Stimulated activated CD4-positive, alpha-beta T cell treated with anti-CD3 and anti-CD28 coated beads, Interleukin-1b, Interleukin-23, amount 100 ng/mL, for 24 hours (primary cell): ENCODE data around the gene CDRT15L2.
"Not testable (repeated sequence)": the region's sequence is repeated elsewhere in the genome, so short reads cannot be mapped to it uniquely, and the experiment has no call there.

Experiments used
- DNase-seq, 4 experiments: peaks; one replicate each; pipeline ENCODE4 v3.0.0-alpha.2; 2020; ENCODE audit warnings: low read depth in 4 of 4, low spot score in 1 of 4

The CDRT15L2 gene

DNA sequence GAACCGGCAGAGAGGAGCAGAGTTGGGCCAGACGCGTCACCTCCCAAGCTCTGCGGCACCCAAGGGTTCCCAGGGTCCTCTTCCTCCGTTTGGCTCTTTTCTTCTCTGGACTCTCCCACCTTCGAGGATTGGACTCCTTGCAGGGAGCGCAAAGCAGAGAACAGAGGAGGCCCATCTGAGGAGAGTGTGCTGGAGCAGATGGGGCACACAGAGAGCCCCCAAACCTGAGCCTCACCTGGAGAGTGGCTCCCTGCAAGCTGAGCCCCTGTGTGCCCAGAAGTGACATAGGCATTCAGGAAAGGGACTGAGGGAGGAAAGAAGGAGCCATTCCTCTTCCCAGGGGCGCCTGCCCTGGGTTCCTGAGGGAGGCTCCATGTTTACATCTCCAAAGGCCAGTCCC, 6.3 kb upstream of the CDRT15L2 start:
- not testable (repeated sequence) for DNase-seq

DNA sequence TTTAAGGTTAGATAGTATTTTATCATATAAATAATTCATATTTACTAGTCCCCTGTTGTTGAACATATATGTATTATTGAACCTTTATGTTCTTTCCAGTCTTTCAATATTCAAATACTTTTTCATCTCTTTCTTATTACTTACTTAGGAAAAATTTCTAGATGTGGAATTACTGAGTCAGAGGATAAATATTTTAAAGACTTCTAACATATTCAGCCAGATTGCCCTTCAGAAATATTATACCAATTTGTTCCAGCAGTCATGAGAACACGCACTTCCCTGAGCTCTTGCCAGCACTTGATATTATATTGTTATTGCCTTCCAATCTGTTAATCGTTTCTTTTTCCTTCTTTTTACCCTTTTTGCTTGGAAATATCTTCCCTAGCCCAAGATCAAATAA, 4.5 kb upstream of the CDRT15L2 start:
- not testable (repeated sequence) for DNase-seq

DNA sequence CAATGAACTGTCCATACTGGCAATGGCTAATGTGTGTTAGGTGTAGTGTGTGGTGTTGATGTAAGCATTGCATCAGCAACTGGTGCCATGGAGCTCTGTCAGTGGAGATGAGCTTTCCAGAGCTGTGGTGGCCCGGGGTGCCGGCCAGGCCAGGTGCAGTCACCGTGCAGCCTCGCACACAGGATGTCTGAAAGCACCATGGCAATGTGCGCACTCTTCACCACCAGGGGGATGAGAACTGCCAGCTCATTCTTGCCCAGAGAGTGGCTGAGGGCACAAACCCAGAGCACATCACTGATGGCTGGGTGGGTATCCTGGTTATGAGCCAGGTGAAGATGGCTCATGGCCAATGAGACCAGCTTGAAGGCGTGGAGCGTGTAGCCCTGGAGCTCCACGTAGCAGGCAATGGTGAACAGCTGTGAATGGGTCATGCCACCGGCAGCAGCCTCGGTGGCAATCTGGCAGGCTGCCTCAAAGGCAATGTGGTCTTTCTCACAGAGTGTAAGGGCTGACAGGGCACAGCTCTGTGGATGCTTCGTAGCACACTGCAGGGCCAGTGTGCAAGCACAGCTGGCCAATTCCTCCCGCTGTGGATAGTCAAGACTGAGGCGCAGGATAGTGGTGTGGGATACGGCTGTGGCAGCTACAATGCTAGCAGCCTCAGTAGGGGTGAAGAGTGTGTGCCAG, 4.5 kb downstream of the CDRT15L2 start:
- not testable (repeated sequence) for DNase-seq

DNA sequence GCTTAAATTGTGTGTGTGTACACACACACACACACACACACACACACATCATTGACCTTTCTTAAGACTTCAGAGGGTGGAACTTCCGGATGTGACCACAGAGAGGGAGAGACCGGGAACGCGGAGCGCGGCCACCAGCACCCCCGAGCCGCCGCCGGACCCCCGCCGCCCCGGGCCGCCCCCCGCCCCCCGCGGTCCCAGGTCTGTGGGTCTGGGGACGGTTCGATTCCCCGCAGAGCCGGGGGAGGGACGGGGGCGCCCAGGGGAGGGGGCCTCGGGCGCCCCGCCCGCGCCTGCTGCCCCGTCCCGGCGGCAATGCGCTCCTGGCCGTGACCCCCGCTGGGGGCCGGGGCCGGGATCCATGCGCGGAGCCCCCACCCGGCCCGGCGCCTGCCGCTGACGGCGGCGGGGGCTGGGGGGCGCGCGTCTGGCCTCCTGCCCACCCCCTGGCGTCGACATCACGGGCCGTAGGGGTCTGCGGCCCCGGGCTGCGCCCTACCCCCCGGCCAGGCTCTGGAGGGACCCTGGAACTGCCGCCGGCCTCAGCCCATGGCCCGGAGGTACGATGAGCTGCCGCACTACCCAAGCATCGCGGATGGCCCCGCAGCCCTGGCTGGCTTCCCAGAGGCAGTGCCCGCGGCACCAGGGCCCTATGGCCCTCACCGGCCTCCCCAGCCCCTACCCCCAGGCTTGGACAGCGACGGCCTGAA, 9.4 kb downstream of the CDRT15L2 start:
- DNase-seq = not testable (repeated sequence)

DNA sequence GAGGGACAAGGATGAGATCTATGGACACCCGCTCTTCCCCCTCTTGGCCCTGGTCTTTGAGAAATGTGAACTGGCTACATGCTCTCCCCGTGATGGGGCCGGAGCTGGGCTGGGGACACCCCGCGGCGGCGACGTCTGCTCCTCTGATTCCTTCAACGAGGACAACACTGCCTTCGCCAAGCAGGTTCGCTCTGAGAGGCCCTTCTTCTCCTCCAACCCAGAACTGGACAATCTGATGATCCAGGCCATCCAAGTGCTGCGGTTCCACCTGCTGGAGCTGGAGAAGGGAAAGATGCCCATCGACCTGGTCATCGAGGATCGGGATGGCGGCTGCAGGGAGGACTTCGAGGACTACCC, 9.9 kb downstream of the CDRT15L2 start:
- DNase-seq = not testable (repeated sequence)

DNA sequence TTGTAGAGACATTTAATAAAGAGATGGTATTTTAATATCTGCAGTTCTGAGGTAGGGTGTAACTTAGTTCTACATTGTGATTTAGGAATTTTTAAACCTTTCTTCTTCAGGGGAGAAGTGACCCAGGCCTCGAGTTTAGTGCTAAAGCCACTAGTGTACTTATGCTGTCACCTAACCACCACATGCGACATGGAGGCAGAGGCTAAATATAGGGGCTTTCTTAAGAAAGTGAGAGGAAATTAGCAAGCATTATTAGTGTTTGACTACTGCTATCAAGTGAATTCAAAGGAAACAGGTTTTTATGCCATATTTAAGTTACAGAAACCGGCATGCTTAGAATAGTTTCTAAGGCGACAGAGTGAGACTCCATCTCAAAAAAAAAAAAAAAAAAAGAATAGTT, 11.5 kb downstream of the CDRT15L2 start:
- DNase-seq = not testable (repeated sequence)

DNA sequence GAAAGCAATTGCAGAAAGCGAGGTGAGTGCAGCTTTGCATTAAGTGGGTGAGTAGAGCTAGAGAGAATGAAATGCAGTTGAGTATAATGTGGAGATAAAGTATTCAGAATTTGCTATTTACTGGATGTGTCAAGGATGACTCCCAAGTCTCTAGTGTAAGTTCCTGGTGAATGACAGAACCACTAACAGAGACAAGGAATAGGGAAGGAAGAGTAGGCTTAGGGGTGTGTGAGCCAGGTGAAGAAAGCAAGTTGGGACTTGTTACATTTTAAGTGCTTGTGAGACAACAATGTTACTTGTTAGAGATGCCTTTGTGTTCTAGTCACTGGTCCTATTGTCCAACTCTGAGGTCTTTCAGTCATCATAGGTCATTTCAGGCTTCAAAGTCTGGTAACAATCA, 26.0 kb downstream of the CDRT15L2 start:
- DNase-seq = not testable (repeated sequence)

DNA sequence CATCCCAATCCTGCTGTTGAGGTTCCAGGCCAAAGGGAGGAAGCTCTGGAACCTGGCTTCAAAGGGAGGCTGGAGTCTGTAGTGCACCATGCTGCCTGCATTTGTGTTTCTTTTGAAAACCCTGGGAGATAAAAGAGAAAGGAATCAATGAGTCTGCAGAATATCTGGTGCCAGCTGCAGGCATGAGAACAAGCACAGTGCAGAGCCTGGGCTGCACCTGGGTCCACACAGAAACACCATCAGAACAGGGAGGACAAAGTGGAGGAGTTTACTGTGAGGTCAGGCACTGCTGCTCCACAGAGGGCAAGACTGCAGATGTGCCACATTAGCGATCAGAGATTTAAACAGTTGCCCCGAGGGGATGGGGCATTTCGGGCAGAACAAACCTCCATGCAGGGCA, 30.0 kb downstream of the CDRT15L2 start:
- DNase-seq = not testable (repeated sequence)

DNA sequence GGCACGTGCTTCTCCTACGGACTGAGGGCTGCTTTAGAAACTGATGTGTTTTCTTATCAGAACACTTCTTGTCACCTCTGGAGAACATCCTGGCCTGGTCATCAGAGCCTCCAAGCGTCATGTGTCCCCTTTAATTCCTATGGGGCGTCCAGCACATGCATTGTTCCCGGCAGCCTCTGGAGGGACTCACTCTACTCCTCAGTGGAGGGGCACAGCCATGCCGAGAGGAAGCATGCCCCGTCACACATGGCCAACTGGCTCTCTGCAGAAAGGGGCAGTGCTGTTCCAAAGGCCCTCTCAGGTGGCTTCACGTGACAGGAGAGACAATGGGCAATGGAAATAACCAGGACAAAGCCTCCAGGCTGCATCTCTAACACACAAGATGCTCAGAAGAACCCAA, 31.8 kb downstream of the CDRT15L2 start:
- no peak for DNase-seq

DNA sequence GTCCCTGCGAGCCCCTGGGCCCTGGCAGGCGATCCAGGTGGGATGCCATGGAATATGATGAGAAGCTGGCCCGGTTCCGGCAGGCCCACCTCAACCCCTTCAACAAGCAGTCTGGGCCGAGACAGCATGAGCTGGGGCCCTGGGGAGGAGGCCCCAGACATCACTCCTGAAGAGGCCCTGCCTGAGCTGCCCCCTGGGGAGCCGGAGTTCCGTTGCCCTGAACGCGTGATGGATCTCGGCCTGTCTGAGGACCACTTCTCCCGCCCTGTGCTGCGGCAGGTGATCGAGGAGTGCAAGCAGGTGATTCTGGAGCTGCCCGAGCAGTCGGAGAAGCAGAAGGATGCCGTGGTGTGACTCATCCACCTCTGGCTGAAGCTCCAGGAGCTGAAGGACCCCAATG, 33.1 kb downstream of the CDRT15L2 start:
- no peak for DNase-seq

DNA sequence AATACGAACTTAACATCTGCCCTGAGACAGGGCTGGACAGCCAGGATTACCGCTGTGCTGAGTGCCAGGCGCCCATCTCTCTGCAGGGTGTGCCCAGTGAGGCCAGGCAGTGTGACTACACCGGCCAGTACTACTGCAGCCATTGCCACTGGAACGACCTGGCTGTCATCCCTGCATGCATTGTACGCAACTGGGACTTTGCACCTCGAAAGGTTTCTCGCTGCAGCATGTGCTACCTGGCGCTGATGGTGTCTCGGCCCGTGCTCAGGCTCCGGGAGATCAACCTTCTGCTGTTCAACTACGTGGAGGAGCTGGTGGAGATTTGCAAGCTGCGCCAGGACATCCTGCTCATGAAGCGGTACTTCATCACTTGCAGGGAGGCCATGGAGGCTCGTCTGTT, 33.7 kb downstream of the CDRT15L2 start:
- DNase-seq = no peak

DNA sequence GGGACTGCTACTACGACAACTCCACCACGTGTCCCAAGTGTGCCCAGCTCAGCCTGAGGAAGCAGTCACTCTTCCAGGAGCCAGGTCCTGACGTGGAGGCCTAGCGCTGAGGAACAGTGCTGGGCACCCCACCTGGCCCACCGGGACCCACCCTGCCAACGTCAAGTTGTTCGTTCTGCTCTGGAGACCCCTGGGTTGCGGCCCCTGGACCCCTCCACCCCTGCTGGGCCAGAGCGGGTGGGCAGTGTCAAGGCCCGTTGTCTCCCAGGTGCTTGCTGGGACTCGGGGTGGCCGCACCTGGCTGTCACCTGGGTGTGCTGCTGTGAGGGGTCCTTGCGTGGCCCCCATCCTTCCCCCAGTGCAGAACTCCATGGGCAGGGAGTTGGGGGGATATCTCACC, 34.4 kb downstream of the CDRT15L2 start:
- DNase-seq = no peak

DNA sequence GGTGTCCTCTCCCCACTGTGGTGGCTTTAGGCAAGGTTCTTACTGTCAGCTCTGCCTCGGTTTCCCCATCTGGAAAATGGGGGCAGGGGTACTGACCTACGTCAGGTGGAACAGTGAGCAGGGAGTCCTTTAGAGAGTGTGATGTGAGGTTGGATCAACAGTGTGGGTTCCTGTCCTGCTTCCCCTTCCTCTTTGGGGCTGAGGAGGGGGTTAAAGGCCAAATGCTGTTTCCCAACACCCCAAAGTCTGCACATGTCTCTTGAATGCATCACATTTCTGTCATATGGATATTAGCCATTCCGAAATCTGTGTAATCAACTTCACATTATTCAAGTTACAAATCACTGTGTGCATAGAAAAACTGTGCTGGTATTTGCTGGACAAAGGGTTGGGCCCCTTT, 35.9 kb downstream of the CDRT15L2 start:
- not testable (repeated sequence) for DNase-seq
